ENCODE results near the gene PBX4. TPM values are rescaled to one million over a fixed set of nuclear protein-coding genes. Genes with fewer than 3 reads are reported as not detected.

The PBX4 gene
- total and polyA plus RNA-seq, 11 donors, result 0.43 to 0.69 (median 0.53) TPM; not detected in 8

DNA sequence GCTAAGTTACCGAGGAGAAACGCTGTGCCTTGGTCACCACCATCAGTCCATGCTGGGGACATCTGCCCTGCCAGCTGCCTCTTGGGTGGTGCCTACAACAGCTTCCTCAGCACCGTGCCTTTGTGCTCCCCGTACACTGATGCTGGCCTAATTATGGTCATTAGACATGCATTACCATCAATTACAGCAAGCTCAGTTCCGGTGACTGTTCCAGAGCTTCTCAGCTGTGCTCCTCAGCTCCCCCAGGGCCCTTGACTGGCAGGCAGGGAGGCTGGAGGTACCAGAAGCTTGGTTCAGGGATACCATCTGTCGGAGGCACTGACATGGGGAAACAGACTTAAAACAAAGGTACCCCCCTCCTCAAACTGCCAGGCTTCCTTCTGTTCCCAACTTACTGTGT, 40.2 kb downstream of the PBX4 start:
- TF ChIP-seq POLR2A (IDR thresholded peaks at IDR 0.05), result no peak
- TF ChIP-seq CTCF (IDR thresholded peaks at IDR 0.05), result no peak

DNA sequence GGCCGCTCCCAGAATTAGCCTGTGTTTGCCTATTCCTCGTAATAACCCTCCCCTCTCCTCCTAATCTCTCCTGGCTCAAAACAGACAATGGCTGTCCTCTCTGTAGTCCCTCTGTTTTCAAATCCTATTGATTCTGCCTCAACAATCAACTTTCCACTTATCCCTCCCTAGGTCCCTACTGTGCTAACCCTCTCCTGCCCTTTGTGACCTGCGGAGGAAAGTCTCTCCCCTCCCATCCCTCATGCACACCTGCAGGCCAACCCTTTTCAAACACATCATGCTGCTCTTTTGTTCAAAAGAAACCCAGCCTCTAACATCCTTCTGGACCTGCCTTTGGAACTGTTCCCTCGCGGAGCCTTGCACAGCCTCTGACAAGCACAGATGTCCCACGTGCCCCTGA, 43.1 kb downstream of the PBX4 start:
- no peaks in the 10 kb centered on the region for H3K27me3 ChIP-seq
- DNase-seq, result no peak
- no peaks in the 10 kb centered on the region for H3K36me3 ChIP-seq
- intact Hi-C loops (cut with DNase I), result no loop called here
- 78 to 83% (median 80%) methylated on average over 6 of the region's 6 CpGs for WGBS, 4 donors
- no peak overlapping the region for H3K4me3 ChIP-seq
- H3K4me1 ChIP-seq, result no peaks in the 10 kb centered on the region
- ATAC-seq, result no peak
- no peak overlapping the region for H3K27ac ChIP-seq
- H3K9me3 ChIP-seq, result no peaks in the 10 kb centered on the region
- TF ChIP-seq POLR2A (IDR thresholded peaks at IDR 0.05), result no peak
- no peak for TF ChIP-seq CTCF (IDR thresholded peaks at IDR 0.05)

More for the DNA sequence above, 40.2 kb downstream of the PBX4 start:
- Histone ChIP-seq H3K27me3 (no peaks in the 10 kb centered on the region), H3K36me3 (no peaks in the 10 kb centered on the region), H3K4me1 (no peaks in the 10 kb centered on the region), H3K4me3 (no peak overlapping the region), H3K9me3 (no peaks in the 10 kb centered on the region), H3K27ac (no peak overlapping the region)
- WGBS, 4 donors, result 78 to 94% (median 91%) methylated on average over 6 of the region's 6 CpGs
- ATAC-seq, result no peak
- no peak for DNase-seq
- intact Hi-C loops (cut with DNase I), result no loop called here

- no peak for ATAC-seq
- TF ChIP-seq POLR2A (IDR thresholded peaks at IDR 0.05) (no peak), CTCF (IDR thresholded peaks at IDR 0.05) (no peak)
- no peaks in the 10 kb centered on the region for H3K36me3 ChIP-seq
- H3K27me3 ChIP-seq, result no peaks in the 10 kb centered on the region
- WGBS, 4 donors, result 86 to 95% (median 88%) methylated on average over 11 of the region's 11 CpGs
- intact Hi-C loops (cut with DNase I), result no loop called here
- no peak overlapping the region for H3K4me3 ChIP-seq
- no peak for DNase-seq
- H3K27ac ChIP-seq, result no peak overlapping the region
- H3K4me1 ChIP-seq, result no peaks in the 10 kb centered on the region
- no peaks in the 10 kb centered on the region for H3K9me3 ChIP-seq
These were observed 47.3 kb downstream of the PBX4 start for GRCh38 chr19:19571071-19571786.

GRCh38 chr19:19570571-19570970, 47.9 kb downstream of the PBX4 start:
- intact Hi-C loops (cut with DNase I), result no loop called here
- WGBS, 4 donors, result 64 to 79% (median 66%) methylated on average over 10 of the region's 10 CpGs
- no peaks in the 10 kb centered on the region for H3K9me3 ChIP-seq
- H3K4me1 ChIP-seq, result no peaks in the 10 kb centered on the region
- no peak for DNase-seq
- no peak overlapping the region for H3K27ac ChIP-seq
- no peak for ATAC-seq
- no peaks in the 10 kb centered on the region for H3K36me3 ChIP-seq
- TF ChIP-seq CTCF (IDR thresholded peaks at IDR 0.05) (no peak), POLR2A (IDR thresholded peaks at IDR 0.05) (no peak)
- H3K4me3 ChIP-seq, result no peak overlapping the region
- no peaks in the 10 kb centered on the region for H3K27me3 ChIP-seq

Measured in heart left ventricle (tissue), 16 donors.